Trophoblast cell (in vitro differentiated cells and primary cell): ENCODE results near the gene SMIM12.

ENCODE experiments used
- DNase-seq, 2 donors: peaks; one replicate each; pipeline ENCODE4 v3.0.0-alpha.2; 2016
- H2AFZ ChIP-seq: 2 replicates; pipeline ENCODE4 v1.6.1; 2013; ENCODE audit warnings: low read length, moderate library complexity, mild to moderate bottlenecking; ENCODE audit not compliant: insufficient read depth, poor library complexity
- H2AK5ac ChIP-seq: 2 replicates; pipeline ENCODE4 v1.6.1; 2013; ENCODE audit warnings: mild to moderate bottlenecking, low read length
- H2BK120ac ChIP-seq: 2 replicates; pipeline ENCODE4 v1.6.1; 2013; ENCODE audit warnings: low read length, mild to moderate bottlenecking, moderate library complexity; ENCODE audit not compliant: insufficient read depth, poor library complexity
- H2BK12ac ChIP-seq: 2 replicates; pipeline ENCODE4 v1.6.1; 2013; ENCODE audit warnings: mild to moderate bottlenecking, low read length, moderate library complexity
- H2BK5ac ChIP-seq: 2 replicates; pipeline ENCODE4 v1.6.1; 2013; ENCODE audit warnings: low read length, low read depth, moderate library complexity, mild to moderate bottlenecking; ENCODE audit not compliant: poor library complexity
- H3K14ac ChIP-seq: 2 replicates; pipeline ENCODE4 v1.6.1; 2013; ENCODE audit warnings: mild to moderate bottlenecking, low read length
- H3K18ac ChIP-seq: 2 replicates; pipeline ENCODE4 v1.6.1; 2013; ENCODE audit warnings: mild to moderate bottlenecking, low read length
- H3K23ac ChIP-seq: 2 replicates; pipeline ENCODE4 v1.6.1; 2013; ENCODE audit warnings: low read length
- H3K27ac ChIP-seq: 2 replicates; pipeline ENCODE4 v1.5.1; 2013; ENCODE audit warnings: low read depth, mild to moderate bottlenecking, inconsistent platforms, low read length, moderate library complexity
- H3K27me3 ChIP-seq: 2 replicates; pipeline ENCODE4 v1.6.1; 2013; ENCODE audit warnings: inconsistent platforms, mild to moderate bottlenecking, low read length, moderate library complexity; ENCODE audit not compliant: insufficient read depth
- H3K36me3 ChIP-seq, 2 experiments: 1 replicate in 1 of 2; 2 replicates in 1 of 2; pipeline ENCODE4 v1.6.1; 2013; ENCODE audit warnings: low read length in 2 of 2, mild to moderate bottlenecking in 2 of 2, moderate library complexity in 1 of 2; ENCODE audit not compliant: insufficient read depth in 2 of 2, control insufficient read depth in 1 of 2
- H3K4ac ChIP-seq: 2 replicates; pipeline ENCODE4 v1.6.1; 2013; ENCODE audit warnings: low read depth, mild to moderate bottlenecking, low read length, moderate library complexity
- H3K4me1 ChIP-seq, 2 experiments: 1 replicate in 1 of 2; 2 replicates in 1 of 2; pipeline ENCODE4 v1.6.1; 2013; ENCODE audit warnings: low read length in 2 of 2, mild to moderate bottlenecking in 2 of 2, moderate library complexity in 1 of 2; ENCODE audit not compliant: insufficient read depth in 2 of 2, control insufficient read depth in 1 of 2
- H3K4me2 ChIP-seq: 2 replicates; pipeline ENCODE4 v1.6.1; 2013; ENCODE audit warnings: inconsistent platforms, mild to moderate bottlenecking, low read length, moderate library complexity
- H3K4me3 ChIP-seq: 2 replicates; pipeline ENCODE4 v1.5.1; 2013; ENCODE audit warnings: mild to moderate bottlenecking, low read depth, low read length, inconsistent platforms
- H3K79me1 ChIP-seq: one replicate; pipeline ENCODE4 v1.6.1; 2013; ENCODE audit warnings: low read length
- H3K79me2 ChIP-seq: 2 replicates; pipeline ENCODE4 v1.6.1; 2013; ENCODE audit warnings: low read length, mild to moderate bottlenecking; ENCODE audit not compliant: control insufficient read depth, insufficient read depth, poor library complexity
- H3K9ac ChIP-seq: 2 replicates; pipeline ENCODE4 v1.6.1; 2013; ENCODE audit warnings: mild to moderate bottlenecking, low read length
- H3K9me3 ChIP-seq: 2 replicates; pipeline ENCODE4 v1.6.1; 2013; ENCODE audit warnings: low read depth, mild to moderate bottlenecking, control low read depth, inconsistent platforms, low read length; ENCODE audit not compliant: insufficient read depth
- H4K12ac ChIP-seq: 2 replicates; pipeline ENCODE4 v1.6.1; 2013; ENCODE audit warnings: low read depth, mild to moderate bottlenecking, low read length, moderate library complexity
- H4K8ac ChIP-seq: 2 replicates; pipeline ENCODE4 v1.6.1; 2013; ENCODE audit warnings: low read depth, mild to moderate bottlenecking, low read length, moderate library complexity
- H4K91ac ChIP-seq: one replicate; pipeline ENCODE4 v1.6.1; 2013; ENCODE audit warnings: low read depth, mild to moderate bottlenecking, low read length, moderate library complexity
- WGBS: extraction: QIAGEN DNeasy Blood & Tissue Kit; methylation state at CpG from one replicate; pipeline ENCODE4 v1.1.7; 2013; ENCODE audit warnings: missing lambda C conversion rate; ENCODE audit not compliant: insufficient read length, insufficient coverage; ENCODE audit errors: extremely low coverage; 5-methylcytosine and 5-hydroxymethylcytosine counted together

Gene SMIM12

DNA sequence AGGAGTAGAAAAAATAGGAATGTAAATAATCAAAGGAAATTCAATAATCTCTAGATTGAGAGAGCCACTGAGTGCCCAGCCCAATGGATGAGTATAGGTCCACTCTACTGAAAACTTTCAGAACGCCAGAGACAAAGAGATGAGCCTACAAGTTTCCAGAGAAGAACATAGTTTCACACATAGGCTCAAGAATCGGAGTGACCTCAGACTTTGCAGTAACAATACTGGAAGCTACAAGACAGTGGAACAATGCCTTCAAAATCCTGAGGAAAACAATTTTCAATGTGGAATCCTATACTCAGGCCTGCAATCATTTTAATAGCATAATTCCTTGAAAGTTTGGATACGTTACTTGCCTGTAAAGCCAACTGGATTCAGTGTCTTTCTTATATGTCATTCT is 55.8 kb downstream of the SMIM12 start:
- no CpG with 5 or more reads among the region's 3 CpGs for WGBS
- no peak overlapping the region for H3K4me3 ChIP-seq
- H3K23ac ChIP-seq: no peak overlapping the region
- H2BK120ac ChIP-seq: no peak overlapping the region
- H3K79me2 ChIP-seq: no peaks in the 10 kb centered on the region
- H3K36me3 ChIP-seq: no peaks in the 10 kb centered on the region
- H3K79me1 ChIP-seq: no peaks in the 10 kb centered on the region
- peaks cover 0 to 2% of the 10 kb centered on the region in 2 experiments for H3K4me1 ChIP-seq
- no peak overlapping the region for H2AFZ ChIP-seq
- no peak overlapping the region for H2BK5ac ChIP-seq
- H3K18ac ChIP-seq: no peak overlapping the region
- no peak overlapping the region for H3K14ac ChIP-seq
- H3K4ac ChIP-seq: no peak overlapping the region
- DNase-seq: no peak
- H4K91ac ChIP-seq: no peak overlapping the region
- H3K27me3 ChIP-seq: no peaks in the 10 kb centered on the region
- no peak overlapping the region for H2BK12ac ChIP-seq
- no peaks in the 10 kb centered on the region for H3K9me3 ChIP-seq
- H2AK5ac ChIP-seq: no peak overlapping the region
- no peak overlapping the region for H3K4me2 ChIP-seq
- no peak overlapping the region for H4K12ac ChIP-seq
- H3K27ac ChIP-seq: no peak overlapping the region
- H3K9ac ChIP-seq: no peak overlapping the region
- no peak overlapping the region for H4K8ac ChIP-seq
